ENCODE results near the gene IRF5. TPM values are rescaled to one million over a fixed set of nuclear protein-coding genes. Genes with fewer than 3 reads are reported as not detected.

The IRF5 gene
- total RNA-seq, 1 donor from 2014 or later: not detected

DNA sequence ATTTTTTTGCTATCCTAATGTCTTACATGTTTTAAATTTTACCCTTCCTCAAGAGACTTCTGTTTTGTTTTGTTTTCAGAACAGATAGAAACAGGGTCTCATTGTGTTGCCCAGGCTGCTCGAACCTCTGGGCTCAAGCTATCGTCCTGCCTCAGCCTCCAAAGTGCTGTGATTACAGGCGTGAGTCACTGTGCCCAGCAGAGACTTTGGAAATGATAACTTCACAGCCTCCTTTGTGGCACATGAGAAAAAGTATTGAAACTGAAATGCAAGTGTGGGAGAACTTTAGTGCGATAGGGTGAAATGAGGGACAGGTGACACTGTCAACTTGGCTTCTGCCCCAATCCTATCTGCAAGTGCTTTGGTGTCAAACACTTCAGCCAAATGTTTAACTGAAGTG is 21.6 kb downstream of the IRF5 start:
- Mint-ChIP-seq H3K27me3 (ENCODE audit: low read depth) (no peaks in the 10 kb centered on the region), H3K4me3 (no peak overlapping the region), H3K4me1 (peaks cover 4% of the 10 kb centered on the region), H3K9me3 (no peaks in the 10 kb centered on the region), H3K27ac (ENCODE audit: unreplicated experiment) (no peak overlapping the region), H3K36me3 (ENCODE audit: low read depth) (peaks cover 23% of the 10 kb centered on the region)
- DNase-seq (ENCODE audit: low read depth, low spot score): no peak
- TF ChIP-seq, protein P1, sequence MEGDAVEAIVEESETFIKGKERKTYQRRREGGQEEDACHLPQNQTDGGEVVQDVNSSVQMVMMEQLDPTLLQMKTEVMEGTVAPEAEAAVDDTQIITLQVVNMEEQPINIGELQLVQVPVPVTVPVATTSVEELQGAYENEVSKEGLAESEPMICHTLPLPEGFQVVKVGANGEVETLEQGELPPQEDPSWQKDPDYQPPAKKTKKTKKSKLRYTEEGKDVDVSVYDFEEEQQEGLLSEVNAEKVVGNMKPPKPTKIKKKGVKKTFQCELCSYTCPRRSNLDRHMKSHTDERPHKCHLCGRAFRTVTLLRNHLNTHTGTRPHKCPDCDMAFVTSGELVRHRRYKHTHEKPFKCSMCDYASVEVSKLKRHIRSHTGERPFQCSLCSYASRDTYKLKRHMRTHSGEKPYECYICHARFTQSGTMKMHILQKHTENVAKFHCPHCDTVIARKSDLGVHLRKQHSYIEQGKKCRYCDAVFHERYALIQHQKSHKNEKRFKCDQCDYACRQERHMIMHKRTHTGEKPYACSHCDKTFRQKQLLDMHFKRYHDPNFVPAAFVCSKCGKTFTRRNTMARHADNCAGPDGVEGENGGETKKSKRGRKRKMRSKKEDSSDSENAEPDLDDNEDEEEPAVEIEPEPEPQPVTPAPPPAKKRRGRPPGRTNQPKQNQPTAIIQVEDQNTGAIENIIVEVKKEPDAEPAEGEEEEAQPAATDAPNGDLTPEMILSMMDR (conservative IDR thresholded peaks at IDR 0.05): no peak

DNA sequence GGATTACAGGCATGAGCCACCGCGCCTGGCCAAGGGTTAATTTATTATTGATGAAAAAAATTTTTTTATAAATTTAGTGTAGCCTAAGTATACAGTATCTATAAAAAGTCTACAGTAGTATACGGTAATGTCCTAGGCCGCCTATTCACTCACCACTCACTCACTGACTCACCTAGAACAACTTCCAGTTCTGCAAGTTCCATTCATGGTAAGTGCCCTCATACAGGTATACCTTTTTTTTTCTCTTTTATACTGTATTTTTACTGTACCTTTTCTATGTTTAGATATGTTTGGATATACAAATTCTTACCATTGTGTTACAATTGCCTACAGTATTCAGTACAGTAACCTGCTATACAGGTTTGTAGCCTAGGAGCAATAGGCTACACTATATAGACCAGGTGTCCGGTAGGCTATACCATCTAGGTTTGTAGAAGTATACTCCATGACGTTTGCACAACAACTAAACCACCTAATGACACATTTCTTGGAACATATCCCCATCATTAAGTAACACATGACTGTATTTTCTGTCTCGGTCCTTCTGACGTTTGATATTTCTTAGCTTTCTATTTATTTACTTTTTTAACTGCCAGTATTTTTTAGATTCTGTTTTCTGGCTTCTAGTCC is 23.4 kb downstream of the IRF5 start:
- no peaks in the 10 kb centered on the region for H3K27me3 Mint-ChIP-seq (ENCODE audit: low read depth)
- no peak overlapping the region for H3K27ac Mint-ChIP-seq (ENCODE audit: unreplicated experiment)
- peaks cover 33% of the 10 kb centered on the region for H3K36me3 Mint-ChIP-seq (ENCODE audit: low read depth)
- H3K4me1 Mint-ChIP-seq: no peaks in the 10 kb centered on the region
- TF ChIP-seq, protein P1 (conservative IDR thresholded peaks at IDR 0.05): no peak
- H3K4me3 Mint-ChIP-seq: no peak overlapping the region
- DNase-seq (ENCODE audit: low read depth, low spot score): no peak
- H3K9me3 Mint-ChIP-seq: no peaks in the 10 kb centered on the region

DNA sequence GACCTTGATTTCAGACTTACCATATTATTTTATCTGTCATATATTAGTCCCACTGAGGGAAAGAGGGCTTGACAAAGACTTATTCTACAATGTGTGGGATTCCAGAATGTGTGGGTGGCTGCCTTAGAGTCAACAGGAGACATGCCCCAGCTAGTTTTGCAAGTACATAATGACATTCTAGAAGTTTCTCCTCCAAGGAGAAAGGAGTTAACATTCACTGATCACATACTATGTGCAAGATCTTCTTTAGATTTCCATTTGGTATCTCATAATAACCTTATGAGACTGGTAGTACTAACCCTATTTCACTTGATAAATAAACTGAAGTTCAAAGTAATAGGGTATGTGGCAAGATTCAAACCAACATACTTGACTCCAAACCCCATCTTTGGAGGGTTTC is 25.2 kb downstream of the IRF5 start:
- no peak for DNase-seq (ENCODE audit: low read depth, low spot score)
- Mint-ChIP-seq H3K27ac (ENCODE audit: unreplicated experiment) (no peak overlapping the region), H3K36me3 (ENCODE audit: low read depth) (peaks cover 35% of the 10 kb centered on the region), H3K4me3 (no peak overlapping the region), H3K27me3 (ENCODE audit: low read depth) (no peaks in the 10 kb centered on the region), H3K9me3 (no peaks in the 10 kb centered on the region), H3K4me1 (no peaks in the 10 kb centered on the region)
- TF ChIP-seq, protein P1 (conservative IDR thresholded peaks at IDR 0.05): no peak

DNA sequence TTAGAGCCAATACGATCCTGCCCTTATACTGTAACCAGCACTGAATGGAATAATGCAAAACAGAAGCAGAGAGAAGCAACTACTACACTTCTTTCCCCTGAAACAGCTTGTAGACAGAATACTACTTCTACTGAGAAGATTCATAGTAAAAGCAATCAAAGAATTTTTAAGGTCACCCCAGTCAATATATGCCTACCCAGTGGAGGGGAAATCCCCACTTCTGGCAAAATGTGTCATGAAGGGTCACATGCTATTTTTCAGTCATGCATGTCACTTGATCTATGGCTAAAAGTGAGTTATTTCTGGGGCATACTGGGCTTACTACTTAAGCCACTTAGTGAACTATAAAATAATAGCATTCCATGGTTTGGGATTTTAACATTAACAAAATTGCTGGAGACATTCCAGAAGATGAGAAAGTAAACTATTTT is 25.6 kb downstream of the IRF5 start:
- no peaks in the 10 kb centered on the region for H3K9me3 Mint-ChIP-seq
- H3K27me3 Mint-ChIP-seq (ENCODE audit: low read depth): no peaks in the 10 kb centered on the region
- no peak overlapping the region for H3K4me3 Mint-ChIP-seq
- H3K36me3 Mint-ChIP-seq (ENCODE audit: low read depth): peaks cover 35% of the 10 kb centered on the region
- TF ChIP-seq, protein P1 (conservative IDR thresholded peaks at IDR 0.05): no peak
- H3K4me1 Mint-ChIP-seq: no peaks in the 10 kb centered on the region
- H3K27ac Mint-ChIP-seq (ENCODE audit: unreplicated experiment): no peak overlapping the region
- DNase-seq (ENCODE audit: low read depth, low spot score): no peak

DNA sequence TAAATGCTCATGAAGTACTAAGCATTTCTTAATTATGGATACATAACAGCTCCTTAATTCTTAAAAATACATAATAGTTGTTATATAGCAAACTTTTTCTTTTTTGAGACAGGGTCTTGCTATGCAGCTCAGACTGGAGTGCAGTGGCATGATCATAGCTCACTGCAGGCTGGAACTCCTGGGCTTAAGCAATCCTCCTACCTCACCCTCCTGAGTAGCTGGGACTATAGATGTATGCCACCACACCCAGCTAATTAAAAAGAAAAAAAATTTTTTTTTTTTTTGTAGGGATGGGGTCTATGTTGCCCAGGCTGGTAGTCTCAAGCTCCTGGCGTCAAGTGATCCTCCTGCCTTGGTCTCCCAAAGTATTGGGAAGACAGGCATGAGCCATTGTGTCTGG is 30.9 kb downstream of the IRF5 start:
- no peak overlapping the region for H3K4me3 Mint-ChIP-seq
- TF ChIP-seq, protein P1 (conservative IDR thresholded peaks at IDR 0.05): no peak
- no peaks in the 10 kb centered on the region for H3K9me3 Mint-ChIP-seq
- no peaks in the 10 kb centered on the region for H3K4me1 Mint-ChIP-seq
- no peak for DNase-seq (ENCODE audit: low read depth, low spot score)
- H3K27ac Mint-ChIP-seq (ENCODE audit: unreplicated experiment): no peak overlapping the region
- no peaks in the 10 kb centered on the region for H3K27me3 Mint-ChIP-seq (ENCODE audit: low read depth)
- H3K36me3 Mint-ChIP-seq (ENCODE audit: low read depth): peaks cover 24% of the 10 kb centered on the region
